Activated CD4-positive, alpha-beta T cell treated with anti-CD3 and anti-CD28 coated beads, Interleukin-2, Interleukin-4, amounts not matched to agents 100 ng/mL and 50 ng/mL, durations not matched to agents 16 hours and 8 hours (primary cell): ENCODE data around the gene RUNX2.

Source experiments
- DNase-seq: peaks from one replicate; pipeline ENCODE4 v3.0.0-alpha.2; 2020; ENCODE audit warnings: low spot score

RUNX2 gene

DNA sequence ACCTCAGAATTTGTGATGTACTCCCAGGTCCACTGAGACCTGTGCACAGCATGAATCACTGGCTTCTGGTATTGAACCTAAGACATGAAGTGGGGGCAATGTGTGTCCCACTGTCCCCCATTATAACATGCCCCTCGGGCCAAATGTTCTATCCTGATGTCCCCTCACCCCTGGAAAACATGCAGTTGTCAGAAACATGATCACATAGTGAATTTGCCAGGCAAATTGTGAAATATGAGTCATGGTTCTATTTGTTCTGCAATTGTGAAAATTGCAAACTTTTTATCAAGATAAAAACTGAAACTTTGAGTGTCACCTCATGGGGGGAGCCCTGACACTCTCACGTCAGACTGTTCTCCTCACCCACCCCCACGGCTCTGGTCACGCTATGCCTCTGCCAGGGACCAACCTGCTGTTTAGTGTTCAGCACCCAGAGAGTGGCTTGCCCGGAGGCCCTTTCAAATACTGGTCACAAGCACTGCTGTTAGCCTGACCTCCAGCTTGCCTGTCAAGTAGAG is 382.2 kb downstream of the RUNX2 start:
- DNase-seq: peak; percentile 96

DNA sequence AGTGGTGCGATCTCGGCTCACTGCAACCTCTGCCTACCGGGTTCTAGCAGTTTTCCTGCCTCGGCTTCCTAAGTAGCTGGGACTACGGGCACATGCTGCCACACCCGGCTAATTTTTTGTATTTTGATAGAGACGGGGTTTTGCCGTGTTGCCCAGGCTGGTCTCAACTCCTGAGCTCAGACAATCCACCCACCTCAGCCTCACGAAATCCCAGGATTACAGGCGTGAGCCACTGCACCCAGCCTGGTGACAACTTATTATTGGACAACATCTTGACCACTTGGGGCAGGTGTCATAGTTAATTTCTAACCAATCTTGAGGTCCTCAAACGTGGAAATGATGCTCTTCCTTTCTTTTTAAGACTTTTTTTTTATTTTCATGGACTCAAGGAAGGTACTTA is 383.9 kb downstream of the RUNX2 start:
- DNase-seq: no peak

DNA sequence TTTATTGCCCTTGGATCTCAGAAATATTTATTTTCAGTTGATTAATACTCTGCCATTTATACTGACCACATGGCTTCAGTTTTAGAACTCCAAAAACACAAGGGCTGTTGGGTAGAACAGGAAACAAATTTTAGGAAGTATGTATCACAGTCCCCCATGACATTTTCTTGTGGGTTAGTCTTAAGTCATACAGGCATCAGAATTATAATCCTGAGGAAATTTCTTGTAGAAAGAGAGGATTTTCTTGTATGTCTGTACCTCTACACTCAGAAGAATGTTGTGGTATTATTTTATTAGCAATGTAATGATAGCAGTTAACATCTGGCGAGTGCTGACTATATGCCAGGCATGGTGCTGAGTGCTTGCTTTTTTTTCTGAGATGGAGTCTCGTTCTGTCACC is 384.7 kb downstream of the RUNX2 start:
- no peak for DNase-seq
